K562 treated with DMSO at 1 percent for 4 hours (cell line): Measurements from ENCODE around the gene OR5T2. TPM values are rescaled to one million over a fixed set of nuclear protein-coding genes. Genes with fewer than 3 reads are reported as not detected.

ENCODE experiments used
- total RNA-seq: library from RNA; unstranded; fragments of 300-600 nt; gene quantifications from 2 replicates; pipeline ENCODE4 v1.2.3, GENCODE V29; 2022; ENCODE audit not compliant: insufficient read depth

OR5T2 gene
- not detected in 2 replicates for total RNA-seq

GRCh38 chr11:56234155-56234554 lies at the start of gene OR5T2:
OR5T2 (minus strand) TSS chr11:56234255; CDS start chr11:56233062, 1,193 bp downstream.

GRCh38 chr11:56273854-56274253 lies 39.8 kb upstream of the OR5T2 start, which contains the start of gene OR5T1:
OR5T1 (plus strand) TSS chr11:56274154; CDS start chr11:56275639, 1,485 bp downstream.

GRCh38 chr11:56251954-56252353 lies 17.9 kb upstream of the OR5T2 start, which contains the start of gene OR5T3:
OR5T3 (plus strand) TSS chr11:56252254; CDS start chr11:56252254, 0 bp downstream.

Other genes starting within 250 kb of the OR5T2 start
- not detected in 2 replicates for gene OR5F1, start 239.6 kb downstream of the OR5T2 start, total RNA-seq
- not detected in 2 replicates for gene OR5AS1, start 206.6 kb downstream of the OR5T2 start, total RNA-seq
- not detected in 2 replicates for gene OR8I2, start 140.9 kb downstream of the OR5T2 start, total RNA-seq
- gene OR8H2, start 130.6 kb downstream of the OR5T2 start, total RNA-seq = not detected in 2 replicates
- gene OR8H3, start 111.9 kb downstream of the OR5T2 start, total RNA-seq = not detected in 2 replicates
- gene OR8J3, start 94.1 kb downstream of the OR5T2 start, total RNA-seq = not detected in 2 replicates
- gene OR8K5, start 73.9 kb downstream of the OR5T2 start, total RNA-seq = not detected in 2 replicates
- not detected in 2 replicates for gene OR5J2, start 57.6 kb downstream of the OR5T2 start, total RNA-seq
- gene OR5T3, start 18.0 kb upstream of the OR5T2 start, total RNA-seq = not detected in 2 replicates
- gene OR5T1, start 39.9 kb upstream of the OR5T2 start, total RNA-seq = not detected in 2 replicates
- gene OR8H1, start 58.0 kb upstream of the OR5T2 start, total RNA-seq = not detected in 2 replicates
- gene OR8K3, start 80.9 kb upstream of the OR5T2 start, total RNA-seq = not detected in 2 replicates
- not detected in 2 replicates for gene OR8K1, start 111.8 kb upstream of the OR5T2 start, total RNA-seq
- gene OR8J1, start 120.0 kb upstream of the OR5T2 start, total RNA-seq = not detected in 2 replicates
- not detected in 2 replicates for gene OR8U1, start 141.4 kb upstream of the OR5T2 start, total RNA-seq
- gene OR5AL1, start 178.4 kb upstream of the OR5T2 start, total RNA-seq = not detected in 2 replicates
- not detected in 2 replicates for gene OR5M3, start 239.1 kb upstream of the OR5T2 start, total RNA-seq